DND-41 (cell line): Measurements from ENCODE around the gene MMADHC.

Experiments
- ATAC-seq: fragments of 200-7000 bp; cut with Tn5 transposase; 3 replicates; pipeline ENCODE4 v1.9.1; 2021; ENCODE audit warnings: low read depth; ENCODE audit not compliant: insufficient read depth
- DNase-seq: peaks from one replicate; pipeline ENCODE4 v3.0.0-alpha.2; 2020
- H2AFZ ChIP-seq: 2 replicates; pipeline ENCODE4 v1.6.0; 2012; ENCODE audit warnings: low read depth, low read length
- H3K27ac ChIP-seq: 2 replicates; pipeline ENCODE4 v1.5.1; 2012; ENCODE audit warnings: low read length, inconsistent platforms
- H3K27me3 ChIP-seq: fragments of 200-600 bp; sonication (generic); 2 replicates; pipeline ENCODE4 v1.6.0; 2012; ENCODE audit warnings: low read length, mild to moderate bottlenecking, inconsistent platforms; ENCODE audit not compliant: insufficient read depth, poor library complexity
- H3K36me3 ChIP-seq: 2 replicates; pipeline ENCODE4 v1.5.1; 2012; ENCODE audit warnings: low read length, inconsistent platforms; ENCODE audit not compliant: insufficient read depth
- H3K4me1 ChIP-seq: 2 replicates; pipeline ENCODE4 v1.5.1; 2012; ENCODE audit warnings: mild to moderate bottlenecking, low read length; ENCODE audit not compliant: insufficient read depth
- H3K4me2 ChIP-seq: 2 replicates; pipeline ENCODE4 v1.6.0; 2012; ENCODE audit warnings: mild to moderate bottlenecking, moderate library complexity, low read length, inconsistent platforms; ENCODE audit not compliant: insufficient read depth
- H3K4me3 ChIP-seq, 2 experiments: fragments of 200-600 bp in 1 of 2; shearing (Covaris generic) in 1 of 2; 2 replicates each; pipeline ENCODE4 v1.5.1; 2012 to 2016; ENCODE audit warnings: inconsistent platforms in 2 of 2, low read length in 2 of 2, mild to moderate bottlenecking in 2 of 2, low read depth in 1 of 2, moderate library complexity in 1 of 2
- H3K79me2 ChIP-seq: 2 replicates; pipeline ENCODE4 v1.6.0; 2012; ENCODE audit warnings: low read length, inconsistent platforms; ENCODE audit not compliant: insufficient read depth
- H3K9ac ChIP-seq: 2 replicates; pipeline ENCODE4 v1.6.0; 2012; ENCODE audit warnings: low read depth, mild to moderate bottlenecking, inconsistent platforms, low read length, moderate library complexity
- H3K9me3 ChIP-seq: 2 replicates; pipeline ENCODE4 v1.5.1; 2012; ENCODE audit warnings: low read length, moderate library complexity, mild to moderate bottlenecking, inconsistent platforms; ENCODE audit not compliant: insufficient read depth, severe bottlenecking
- H4K20me1 ChIP-seq: 2 replicates; pipeline ENCODE4 v1.6.0; 2012; ENCODE audit warnings: low read length; ENCODE audit not compliant: insufficient read depth
- EZH2 ChIP-seq: IDR thresholded peaks from 3 replicates; pipeline ENCODE4 v1.6.1; 2012; ENCODE audit warnings: borderline replicate concordance, low read depth, mild to moderate bottlenecking, moderate library complexity, low read length, inconsistent platforms; ENCODE audit not compliant: severe bottlenecking
- TF ChIP-seq, protein P1 (sequence below): IDR thresholded peaks from 2 replicates; pipeline ENCODE4 v1.5.1; 2012; ENCODE audit warnings: borderline replicate concordance, low read length, moderate library complexity, mild to moderate bottlenecking; ENCODE audit not compliant: poor library complexity, severe bottlenecking; ENCODE audit errors: extremely low read depth

The MMADHC gene

DNA sequence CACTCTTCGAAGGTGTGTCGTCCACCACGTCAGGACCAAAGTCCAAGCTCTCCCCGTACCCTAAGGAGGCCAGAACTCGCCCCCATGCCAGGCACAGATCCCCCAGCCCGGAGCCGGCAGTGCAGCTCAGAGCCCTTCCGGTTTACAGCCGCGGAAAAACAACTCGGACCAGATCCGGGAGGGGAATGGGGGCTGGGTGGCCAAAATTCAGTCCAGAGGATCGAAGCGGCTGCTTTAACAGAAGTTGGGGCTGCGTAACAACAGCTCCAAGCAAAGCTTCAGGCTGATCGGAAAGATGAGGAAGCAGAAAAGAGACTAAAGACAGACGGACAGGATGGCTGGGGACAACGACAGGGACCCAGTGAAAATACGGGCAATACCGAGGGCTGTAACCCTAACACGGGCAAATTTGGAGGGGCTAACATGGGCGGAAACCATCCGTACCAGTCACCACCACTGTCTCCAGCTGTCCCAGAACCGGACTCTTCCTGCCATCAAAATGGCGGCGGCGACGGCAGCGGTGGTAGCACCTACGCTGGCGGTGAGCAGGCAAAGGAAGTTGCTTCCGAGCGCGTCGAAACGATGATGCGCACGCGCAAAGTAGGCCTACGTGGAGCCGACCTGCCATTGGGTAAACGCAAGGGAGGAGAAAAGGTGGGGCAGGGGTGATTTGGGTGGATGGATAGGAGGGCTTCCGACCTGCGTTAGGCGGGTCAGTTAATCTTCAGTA is at the start of gene MMADHC:
Gene MMADHC, minus strand, starts transcription at position 556 of the 730 bp plus-strand sequence. CDS start 678 bp downstream, outside the sequence.
- H3K27me3 ChIP-seq, result no peaks in the 10 kb centered on the region
- H3K4me3 ChIP-seq, result peak within 1 kb of the TSS; percentile 63 to 64
- DNase-seq (peak; percentile 94), ATAC-seq (peak; percentile 96)
- peaks cover 6% of the 10 kb centered on the region; the same call in 1 of the 2 replicates for H4K20me1 ChIP-seq
- peaks cover 47% of the 10 kb centered on the region for H3K4me1 ChIP-seq
- peak within 1 kb of the TSS; percentile 83 for H3K9ac ChIP-seq
- H3K4me2 ChIP-seq, result peak within 1 kb of the TSS; percentile 69
- no peaks in the 10 kb centered on the region for H3K9me3 ChIP-seq
- peak within 1 kb of the TSS; percentile 95 for H2AFZ ChIP-seq
- H3K36me3 ChIP-seq, result peaks cover 34% of the 10 kb centered on the region
- H3K79me2 ChIP-seq, result peaks cover 53% of the 10 kb centered on the region
- peak within 1 kb of the TSS; percentile 95 for H3K27ac ChIP-seq
- TF ChIP-seq, protein P1, sequence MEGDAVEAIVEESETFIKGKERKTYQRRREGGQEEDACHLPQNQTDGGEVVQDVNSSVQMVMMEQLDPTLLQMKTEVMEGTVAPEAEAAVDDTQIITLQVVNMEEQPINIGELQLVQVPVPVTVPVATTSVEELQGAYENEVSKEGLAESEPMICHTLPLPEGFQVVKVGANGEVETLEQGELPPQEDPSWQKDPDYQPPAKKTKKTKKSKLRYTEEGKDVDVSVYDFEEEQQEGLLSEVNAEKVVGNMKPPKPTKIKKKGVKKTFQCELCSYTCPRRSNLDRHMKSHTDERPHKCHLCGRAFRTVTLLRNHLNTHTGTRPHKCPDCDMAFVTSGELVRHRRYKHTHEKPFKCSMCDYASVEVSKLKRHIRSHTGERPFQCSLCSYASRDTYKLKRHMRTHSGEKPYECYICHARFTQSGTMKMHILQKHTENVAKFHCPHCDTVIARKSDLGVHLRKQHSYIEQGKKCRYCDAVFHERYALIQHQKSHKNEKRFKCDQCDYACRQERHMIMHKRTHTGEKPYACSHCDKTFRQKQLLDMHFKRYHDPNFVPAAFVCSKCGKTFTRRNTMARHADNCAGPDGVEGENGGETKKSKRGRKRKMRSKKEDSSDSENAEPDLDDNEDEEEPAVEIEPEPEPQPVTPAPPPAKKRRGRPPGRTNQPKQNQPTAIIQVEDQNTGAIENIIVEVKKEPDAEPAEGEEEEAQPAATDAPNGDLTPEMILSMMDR, result peak; percentile 5
- TF ChIP-seq EZH2, result no peak

DNA sequence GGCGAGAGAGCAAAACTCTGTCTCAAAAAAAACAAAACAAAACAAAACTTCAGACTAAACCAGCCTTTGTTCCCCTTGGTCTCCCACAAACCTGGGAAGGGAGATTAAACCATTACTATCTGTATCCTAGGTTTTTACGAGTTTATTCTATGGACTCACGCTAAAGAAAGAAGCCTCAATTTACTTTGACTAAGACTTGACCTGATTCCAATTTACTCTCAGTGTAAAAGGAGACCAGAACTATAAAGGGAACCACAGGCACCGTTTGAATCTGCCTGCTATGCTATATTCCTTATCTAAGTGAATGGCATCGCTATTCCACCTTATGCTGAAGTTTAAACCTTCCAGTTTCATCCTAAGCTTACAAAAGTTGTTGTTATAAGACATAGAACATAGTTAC is 46.5 kb upstream of the MMADHC start:
- no peak overlapping the region for H2AFZ ChIP-seq
- no peak for TF ChIP-seq EZH2
- TF ChIP-seq, protein P1, result no peak
- H3K4me3 ChIP-seq, result no peak overlapping the region
- no peaks in the 10 kb centered on the region for H3K36me3 ChIP-seq
- no peaks in the 10 kb centered on the region for H3K4me1 ChIP-seq
- no peaks in the 10 kb centered on the region for H3K79me2 ChIP-seq
- no peak overlapping the region for H3K9ac ChIP-seq
- ATAC-seq (no peak), DNase-seq (no peak)
- no peaks in the 10 kb centered on the region for H3K9me3 ChIP-seq
- H4K20me1 ChIP-seq, result no peaks in the 10 kb centered on the region
- H3K4me2 ChIP-seq, result no peak overlapping the region
- no peak overlapping the region for H3K27ac ChIP-seq
- H3K27me3 ChIP-seq, result no peaks in the 10 kb centered on the region

DNA sequence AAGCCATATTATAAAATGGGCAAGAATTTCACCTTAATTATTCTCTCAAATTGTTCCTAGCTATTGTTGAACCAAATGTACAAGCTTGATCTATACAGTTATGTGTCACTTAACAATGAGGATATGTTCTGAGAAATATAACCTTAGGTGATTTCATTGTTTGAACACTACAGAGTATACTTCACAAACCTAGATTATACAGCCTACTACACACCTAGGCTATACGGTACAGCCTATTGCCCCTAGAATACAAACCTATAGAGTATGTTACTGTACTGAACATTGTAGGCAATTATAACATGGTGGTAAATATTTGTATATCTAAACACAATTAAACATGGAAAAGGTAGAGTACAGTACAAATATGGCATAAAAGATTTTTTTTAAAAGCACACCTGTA is 42.9 kb upstream of the MMADHC start:
- TF ChIP-seq EZH2, result no peak
- TF ChIP-seq, protein P1, result no peak
- H3K27me3 ChIP-seq, result no peaks in the 10 kb centered on the region
- H3K4me3 ChIP-seq, result no peak overlapping the region
- H3K9ac ChIP-seq, result no peak overlapping the region
- H2AFZ ChIP-seq, result no peak overlapping the region
- no peaks in the 10 kb centered on the region for H4K20me1 ChIP-seq
- no peaks in the 10 kb centered on the region for H3K4me1 ChIP-seq
- H3K27ac ChIP-seq, result no peak overlapping the region
- no peak overlapping the region for H3K4me2 ChIP-seq
- ATAC-seq (no peak), DNase-seq (no peak)
- H3K9me3 ChIP-seq, result no peaks in the 10 kb centered on the region
- H3K36me3 ChIP-seq, result no peaks in the 10 kb centered on the region
- no peaks in the 10 kb centered on the region for H3K79me2 ChIP-seq

DNA sequence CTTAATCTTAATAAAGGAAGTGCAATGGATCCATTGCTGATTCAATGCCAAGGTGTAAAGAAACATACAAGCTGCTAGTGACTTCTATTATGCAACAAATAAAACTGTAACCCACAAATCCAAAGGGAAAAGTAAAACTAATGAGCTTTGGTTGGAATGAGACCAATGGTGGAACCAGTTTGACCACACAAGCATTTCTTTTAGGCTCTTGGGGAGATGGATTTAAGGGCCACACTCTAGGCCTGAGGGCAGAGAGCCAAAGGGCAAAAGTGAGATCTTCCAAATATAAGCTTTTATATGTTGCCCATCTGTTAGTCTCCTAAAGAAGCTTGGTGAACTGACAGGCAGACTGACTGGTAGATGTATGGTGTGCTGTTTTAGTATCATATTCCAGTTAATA is 41.5 kb upstream of the MMADHC start:
- Histone ChIP-seq H3K36me3 (no peaks in the 10 kb centered on the region), H4K20me1 (no peaks in the 10 kb centered on the region), H3K4me1 (no peaks in the 10 kb centered on the region), H3K79me2 (no peaks in the 10 kb centered on the region), H3K27me3 (no peaks in the 10 kb centered on the region), H3K9me3 (no peaks in the 10 kb centered on the region), H3K4me2 (no peak overlapping the region), H3K4me3 (no peak overlapping the region), H3K27ac (no peak overlapping the region), H3K9ac (no peak overlapping the region), H2AFZ (no peak overlapping the region)
- no peak for ATAC-seq
- TF ChIP-seq, protein P1, result no peak
- TF ChIP-seq EZH2, result no peak
- DNase-seq, result no peak
